Type B pancreatic cell (in vitro differentiated cells): Measurements from ENCODE around the gene ENDOU. TPM values are rescaled to one million over a fixed set of nuclear protein-coding genes. Genes with fewer than 3 reads are reported as not detected.

Source experiments
- DNase-seq: peaks from one replicate; pipeline ENCODE4 v3.0.0; 2021; ENCODE audit warnings: mixed read lengths; ENCODE audit not compliant: unreplicated experiment; ENCODE audit errors: extremely low spot score
- H3K27ac Mint-ChIP-seq: 2 replicates; pipeline ENCODE4 v1.8.0; 2021; ENCODE audit warnings: mild to moderate bottlenecking, mixed read lengths
- H3K27me3 Mint-ChIP-seq: 2 replicates; pipeline ENCODE4 v1.8.0; 2021; ENCODE audit warnings: mixed read lengths
- H3K36me3 Mint-ChIP-seq: 2 replicates; pipeline ENCODE4 v1.8.0; 2021; ENCODE audit warnings: mixed read lengths
- H3K4me1 Mint-ChIP-seq: one replicate; pipeline ENCODE4 v1.8.0; 2021; ENCODE audit warnings: mixed read lengths; ENCODE audit not compliant: unreplicated experiment
- H3K4me3 Mint-ChIP-seq: 2 replicates; pipeline ENCODE4 v1.8.0; 2021; ENCODE audit warnings: mild to moderate bottlenecking, mixed read lengths
- H3K9me3 Mint-ChIP-seq: 2 replicates; pipeline ENCODE4 v1.8.0; 2021; ENCODE audit warnings: mixed read lengths
- total RNA-seq: library from RNA; stranded (reverse); gene quantifications from 2 replicates; pipeline ENCODE4 v1.2.1, GENCODE V29; 2021; ENCODE audit warnings: low replicate concordance
- TF ChIP-seq, protein P1 (sequence below): fragments of 200-600 bp; sonication (generic); conservative IDR thresholded peaks from 2 replicates; pipeline ENCODE4 v1.5.0; 2021; ENCODE audit warnings: antibody characterized with exemption, mild to moderate bottlenecking

The ENDOU gene
- total RNA-seq, 1 donor from 2014 or later: 3.7 TPM

- H3K27me3 Mint-ChIP-seq: no peaks in the 10 kb centered on the region
- peaks cover 30% of the 10 kb centered on the region for H3K4me1 Mint-ChIP-seq
- no peaks in the 10 kb centered on the region for H3K36me3 Mint-ChIP-seq
- H3K27ac Mint-ChIP-seq: no peak overlapping the region
- TF ChIP-seq, protein P1, sequence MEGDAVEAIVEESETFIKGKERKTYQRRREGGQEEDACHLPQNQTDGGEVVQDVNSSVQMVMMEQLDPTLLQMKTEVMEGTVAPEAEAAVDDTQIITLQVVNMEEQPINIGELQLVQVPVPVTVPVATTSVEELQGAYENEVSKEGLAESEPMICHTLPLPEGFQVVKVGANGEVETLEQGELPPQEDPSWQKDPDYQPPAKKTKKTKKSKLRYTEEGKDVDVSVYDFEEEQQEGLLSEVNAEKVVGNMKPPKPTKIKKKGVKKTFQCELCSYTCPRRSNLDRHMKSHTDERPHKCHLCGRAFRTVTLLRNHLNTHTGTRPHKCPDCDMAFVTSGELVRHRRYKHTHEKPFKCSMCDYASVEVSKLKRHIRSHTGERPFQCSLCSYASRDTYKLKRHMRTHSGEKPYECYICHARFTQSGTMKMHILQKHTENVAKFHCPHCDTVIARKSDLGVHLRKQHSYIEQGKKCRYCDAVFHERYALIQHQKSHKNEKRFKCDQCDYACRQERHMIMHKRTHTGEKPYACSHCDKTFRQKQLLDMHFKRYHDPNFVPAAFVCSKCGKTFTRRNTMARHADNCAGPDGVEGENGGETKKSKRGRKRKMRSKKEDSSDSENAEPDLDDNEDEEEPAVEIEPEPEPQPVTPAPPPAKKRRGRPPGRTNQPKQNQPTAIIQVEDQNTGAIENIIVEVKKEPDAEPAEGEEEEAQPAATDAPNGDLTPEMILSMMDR: no peak
- H3K9me3 Mint-ChIP-seq: no peaks in the 10 kb centered on the region
- no peak for DNase-seq
- no peak overlapping the region for H3K4me3 Mint-ChIP-seq
Observed at GRCh38 chr12:47740606-47741339, 15.5 kb upstream of the ENDOU start.

- Mint-ChIP-seq H3K27me3 (no peaks in the 10 kb centered on the region), H3K27ac (no peak overlapping the region), H3K36me3 (no peaks in the 10 kb centered on the region), H3K4me1 (peaks cover 26% of the 10 kb centered on the region), H3K9me3 (no peaks in the 10 kb centered on the region), H3K4me3 (no peak overlapping the region)
- DNase-seq: no peak
- TF ChIP-seq, protein P1: no peak
Observed at GRCh38 chr12:47739979-47740378, 14.7 kb upstream of the ENDOU start.

DNA sequence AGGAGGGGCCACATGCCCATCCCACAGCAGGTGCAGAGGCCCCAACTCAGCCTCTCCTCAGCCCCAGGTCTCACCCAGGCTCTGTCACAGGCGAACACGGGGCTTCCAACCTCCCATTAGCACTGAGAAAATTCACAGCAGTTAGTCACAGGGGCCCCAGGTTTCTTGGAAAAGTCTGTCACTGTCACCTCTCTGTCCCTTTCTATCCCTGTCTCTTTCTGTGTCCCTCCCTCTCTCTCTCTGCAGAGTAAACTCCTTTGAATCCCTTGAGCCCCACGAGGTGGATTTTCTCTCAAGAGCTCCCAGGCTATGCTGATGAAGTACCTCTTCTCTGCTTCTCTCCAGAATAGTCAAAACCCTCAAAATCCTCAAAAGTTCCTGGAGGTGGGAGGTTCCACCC is 14.0 kb upstream of the ENDOU start:
- Mint-ChIP-seq H3K4me3 (no peak overlapping the region), H3K27me3 (no peaks in the 10 kb centered on the region), H3K4me1 (peaks cover 29% of the 10 kb centered on the region), H3K36me3 (no peaks in the 10 kb centered on the region), H3K9me3 (no peaks in the 10 kb centered on the region), H3K27ac (no peak overlapping the region)
- DNase-seq: no peak
- TF ChIP-seq, protein P1: no peak

DNA sequence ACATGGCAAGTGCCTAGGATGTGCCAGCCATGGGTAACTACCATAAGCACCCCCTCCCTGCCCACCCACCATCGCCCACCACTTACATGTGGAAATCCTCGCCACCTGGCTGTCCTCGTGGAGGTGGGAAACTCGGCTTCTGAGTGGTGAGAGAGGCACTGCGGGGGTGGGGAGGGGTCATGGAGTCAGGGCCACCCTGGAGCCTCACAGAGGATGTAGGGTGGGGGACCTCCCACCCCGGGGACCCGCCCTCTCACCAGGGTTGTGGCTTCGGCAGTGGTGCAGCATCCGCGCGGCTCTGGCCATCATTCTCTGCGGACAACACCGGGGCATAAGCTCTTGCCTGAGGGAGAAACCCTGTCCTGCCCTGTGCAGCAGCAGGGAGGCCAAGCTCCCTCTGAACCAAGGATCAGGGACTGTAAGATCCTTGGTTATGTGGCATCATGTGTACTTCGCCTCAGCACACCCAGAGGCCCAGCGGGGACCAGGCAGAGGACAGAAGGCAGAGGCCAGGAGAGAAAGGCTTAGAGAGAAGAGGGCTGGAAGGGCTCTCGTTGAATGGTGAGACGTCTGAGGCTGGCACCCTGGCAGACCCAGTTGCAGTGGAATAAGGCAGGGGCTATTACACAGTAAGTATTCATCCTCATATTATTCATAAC is 12.8 kb upstream of the ENDOU start:
- Mint-ChIP-seq H3K36me3 (no peaks in the 10 kb centered on the region), H3K4me3 (no peak overlapping the region), H3K9me3 (no peaks in the 10 kb centered on the region), H3K27me3 (no peaks in the 10 kb centered on the region), H3K27ac (no peak overlapping the region), H3K4me1 (peaks cover 29% of the 10 kb centered on the region)
- TF ChIP-seq, protein P1: no peak
- DNase-seq: no peak

- Mint-ChIP-seq H3K9me3 (no peaks in the 10 kb centered on the region), H3K36me3 (no peaks in the 10 kb centered on the region), H3K4me3 (peak overlapping the region; percentile 42), H3K27me3 (no peaks in the 10 kb centered on the region), H3K4me1 (peaks cover 29% of the 10 kb centered on the region), H3K27ac (peak overlapping the region; percentile 57)
- TF ChIP-seq, protein P1: no peak
- DNase-seq: no peak
Observed at GRCh38 chr12:47736877-47737676, 11.8 kb upstream of the ENDOU start.
